Smooth muscle cell (in vitro differentiated cells): Measurements from ENCODE around the gene CNNM4. TPM values are rescaled to one million over a fixed set of nuclear protein-coding genes. Genes with fewer than 3 reads are reported as not detected.

Experiments used
- DNase-seq: peaks from one replicate; lab custom pipeline; 2025; ENCODE audit not compliant: unreplicated experiment; lab: John Stamatoyannopoulos, UW
- H2AFZ ChIP-seq: fragments of 200-600 bp; sonication (generic); 2 replicates; pipeline ENCODE4 v1.6.0; 2016; ENCODE audit warnings: antibody characterized with exemption, low read depth, mild to moderate bottlenecking
- H3F3A ChIP-seq: fragments of 200-600 bp; sonication (generic); 2 replicates; pipeline ENCODE4 v1.6.0; 2017; ENCODE audit warnings: antibody characterized with exemption, low read depth
- H3K27ac ChIP-seq: fragments of 200-600 bp; sonication (generic); 2 replicates; pipeline ENCODE4 v1.5.1; 2016; ENCODE audit warnings: low read depth, mild to moderate bottlenecking
- H3K27me3 ChIP-seq: fragments of 200-600 bp; sonication (generic); 2 replicates; pipeline ENCODE4 v1.6.1; 2016; ENCODE audit warnings: low read depth, mild to moderate bottlenecking
- H3K36me3 ChIP-seq: fragments of 200-600 bp; sonication (generic); 2 replicates; pipeline ENCODE4 v1.5.1; 2016; ENCODE audit warnings: low read depth
- H3K4me1 ChIP-seq: fragments of 200-600 bp; sonication (generic); 2 replicates; pipeline ENCODE4 v1.5.1; 2016; ENCODE audit warnings: low read depth
- H3K4me2 ChIP-seq: fragments of 200-600 bp; sonication (generic); 2 replicates; pipeline ENCODE4 v1.6.0; 2016; ENCODE audit warnings: mild to moderate bottlenecking
- H3K4me3 ChIP-seq: fragments of 200-600 bp; sonication (generic); 2 replicates; pipeline ENCODE4 v1.5.1; 2016; ENCODE audit warnings: mild to moderate bottlenecking
- H3K79me2 ChIP-seq: fragments of 200-600 bp; sonication (generic); 2 replicates; pipeline ENCODE4 v1.6.0; 2016; ENCODE audit warnings: low read depth, mild to moderate bottlenecking
- H3K9ac ChIP-seq: fragments of 200-600 bp; sonication (generic); 2 replicates; pipeline ENCODE4 v1.6.0; 2016; ENCODE audit warnings: low read depth
- H3K9me3 ChIP-seq: fragments of 200-600 bp; sonication (generic); replicated peaks from 2 replicates; pipeline ENCODE4 v1.5.1; 2016; ENCODE audit warnings: low read depth
- H4K20me1 ChIP-seq: fragments of 200-600 bp; sonication (generic); 2 replicates; pipeline ENCODE4 v1.6.0; 2016; ENCODE audit warnings: low read depth
- WGBS: methylation state at CpG from one replicate; pipeline ENCODE4 v1.1.7; 2016; ENCODE audit warnings: low lambda C conversion rate; 5-methylcytosine and 5-hydroxymethylcytosine counted together
- polyA plus RNA-seq: library from polyadenylated mRNA; unstranded; fragments of >200 nt; fragmentation: Nextera tagmentation; extraction: Ambion mirVana; gene quantifications from 2 replicates; pipeline ENCODE4 v1.2.1, GENCODE V29; 2016
- total RNA-seq: library from RNA; depleted of rRNA; stranded (reverse); fragments of >200 nt; gene quantifications from 2 replicates; pipeline ENCODE4 v1.2.3, GENCODE V29; 2014
- TF ChIP-seq, protein P1 (sequence below): fragments of 200-600 bp; sonication (generic); IDR thresholded peaks from 2 replicates; pipeline ENCODE4 v1.5.1; 2017; ENCODE audit warnings: borderline replicate concordance, mild to moderate bottlenecking, antibody characterized with exemption; ENCODE audit not compliant: insufficient read depth, poor library complexity, severe bottlenecking

Gene CNNM4
- total and polyA plus RNA-seq, 2 experiments from 2014 or later: 7.2 to 10.1 TPM

DNA sequence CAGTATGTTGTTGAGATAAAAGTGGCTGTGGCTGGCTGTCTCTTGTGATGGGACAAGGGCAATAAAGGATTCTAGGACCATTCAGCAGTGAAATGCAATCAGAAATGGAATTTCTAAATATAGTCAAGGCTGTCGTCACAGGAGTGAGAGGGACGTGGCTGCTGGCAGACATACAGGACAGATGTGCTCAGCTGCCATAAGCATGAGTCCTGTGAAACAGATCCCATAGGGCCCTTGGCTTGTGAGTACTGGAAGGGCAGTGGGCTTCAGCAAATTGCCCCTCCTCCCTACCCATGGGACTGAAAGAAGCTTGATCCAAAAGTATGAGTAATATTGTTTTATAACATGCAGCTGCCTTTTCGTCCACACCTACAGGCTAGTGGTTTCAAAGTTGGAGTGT lies 51.2 kb downstream of the CNNM4 start:
- Histone ChIP-seq H3K4me1 (no peaks in the 10 kb centered on the region), H3F3A (peaks cover 4% of the 10 kb centered on the region), H2AFZ (no peak overlapping the region), H3K27me3 (no peaks in the 10 kb centered on the region), H4K20me1 (no peaks in the 10 kb centered on the region), H3K9ac (no peak overlapping the region), H3K9me3 (no peaks in the 10 kb centered on the region), H3K27ac (no peak overlapping the region), H3K4me3 (no peak overlapping the region), H3K36me3 (no peaks in the 10 kb centered on the region), H3K4me2 (no peak overlapping the region), H3K79me2 (no peaks in the 10 kb centered on the region)
- TF ChIP-seq, protein P1, sequence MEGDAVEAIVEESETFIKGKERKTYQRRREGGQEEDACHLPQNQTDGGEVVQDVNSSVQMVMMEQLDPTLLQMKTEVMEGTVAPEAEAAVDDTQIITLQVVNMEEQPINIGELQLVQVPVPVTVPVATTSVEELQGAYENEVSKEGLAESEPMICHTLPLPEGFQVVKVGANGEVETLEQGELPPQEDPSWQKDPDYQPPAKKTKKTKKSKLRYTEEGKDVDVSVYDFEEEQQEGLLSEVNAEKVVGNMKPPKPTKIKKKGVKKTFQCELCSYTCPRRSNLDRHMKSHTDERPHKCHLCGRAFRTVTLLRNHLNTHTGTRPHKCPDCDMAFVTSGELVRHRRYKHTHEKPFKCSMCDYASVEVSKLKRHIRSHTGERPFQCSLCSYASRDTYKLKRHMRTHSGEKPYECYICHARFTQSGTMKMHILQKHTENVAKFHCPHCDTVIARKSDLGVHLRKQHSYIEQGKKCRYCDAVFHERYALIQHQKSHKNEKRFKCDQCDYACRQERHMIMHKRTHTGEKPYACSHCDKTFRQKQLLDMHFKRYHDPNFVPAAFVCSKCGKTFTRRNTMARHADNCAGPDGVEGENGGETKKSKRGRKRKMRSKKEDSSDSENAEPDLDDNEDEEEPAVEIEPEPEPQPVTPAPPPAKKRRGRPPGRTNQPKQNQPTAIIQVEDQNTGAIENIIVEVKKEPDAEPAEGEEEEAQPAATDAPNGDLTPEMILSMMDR: no peak
- WGBS: 77% methylated on average over 3 of the region's 3 CpGs
- no peak for DNase-seq

DNA sequence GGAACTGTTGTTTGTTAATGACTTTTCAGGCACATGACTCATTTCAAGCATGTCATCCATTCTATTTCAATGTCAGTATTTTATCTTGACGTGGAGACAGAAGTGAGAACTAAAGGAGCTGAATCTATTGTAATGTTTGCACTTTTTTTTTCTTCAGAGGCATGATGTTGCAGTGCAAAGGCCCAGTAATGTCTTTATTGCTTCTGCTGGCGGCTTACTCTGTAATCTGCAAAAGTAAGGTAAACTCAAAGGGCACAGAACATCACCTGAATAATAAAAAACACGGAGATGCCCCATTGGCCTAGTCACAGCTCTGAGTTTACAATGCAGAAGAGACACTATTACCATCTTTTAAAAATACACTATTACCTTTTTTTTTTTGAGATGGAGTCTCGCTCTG lies 53.0 kb downstream of the CNNM4 start:
- H4K20me1 ChIP-seq: peaks cover 15% of the 10 kb centered on the region
- H2AFZ ChIP-seq: no peak overlapping the region
- no peak overlapping the region for H3K27ac ChIP-seq
- H3K36me3 ChIP-seq: no peaks in the 10 kb centered on the region
- H3K4me3 ChIP-seq: no peak overlapping the region
- peaks cover 3% of the 10 kb centered on the region for H3K27me3 ChIP-seq
- no peaks in the 10 kb centered on the region for H3K9me3 ChIP-seq
- TF ChIP-seq, protein P1: no peak
- 96% methylated on average over 4 of the region's 4 CpGs for WGBS
- no peak overlapping the region for H3K4me2 ChIP-seq
- peaks cover 4% of the 10 kb centered on the region for H3F3A ChIP-seq
- no peaks in the 10 kb centered on the region for H3K79me2 ChIP-seq
- H3K4me1 ChIP-seq: peaks cover 11% of the 10 kb centered on the region
- DNase-seq: no peak
- no peak overlapping the region for H3K9ac ChIP-seq

DNA sequence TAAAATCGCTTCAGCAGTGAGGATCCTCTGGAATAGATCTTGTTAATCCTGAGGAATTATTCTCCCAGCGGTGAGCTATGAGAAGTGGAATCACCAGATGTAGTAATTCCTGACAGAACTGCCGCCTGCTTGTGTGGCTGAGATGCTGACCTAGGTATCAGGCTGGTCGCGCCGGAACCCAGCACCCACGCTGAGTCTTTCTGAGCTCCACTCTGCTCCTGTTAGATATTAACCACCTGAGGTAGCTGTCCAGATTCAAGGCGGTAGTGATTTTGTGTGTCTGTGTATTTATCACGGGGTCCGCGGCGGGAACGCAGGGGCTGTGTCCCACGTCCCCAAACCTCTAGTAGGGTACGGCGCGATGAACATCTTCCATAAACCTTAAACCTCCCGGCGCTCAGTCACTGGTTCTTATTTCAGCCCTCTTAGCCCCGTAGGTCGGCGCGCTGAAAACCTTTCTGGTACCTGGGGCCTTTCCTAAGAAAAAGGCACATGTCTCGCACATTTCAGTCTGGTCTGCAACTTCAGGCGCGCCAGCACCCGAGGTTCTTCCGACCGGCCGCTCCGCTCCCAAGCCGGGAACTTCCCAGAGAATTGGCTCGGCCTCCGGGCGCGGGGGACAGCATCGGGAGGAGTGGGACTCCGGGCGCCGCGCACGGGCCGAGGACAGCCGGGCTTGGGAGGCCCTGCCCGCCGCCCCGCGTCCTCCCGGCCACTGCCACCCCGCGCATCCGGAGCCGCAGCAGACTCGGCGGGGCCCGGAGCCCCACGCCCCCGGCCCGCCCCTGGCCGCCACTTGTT lies 54.8 kb downstream of the CNNM4 start:
- Histone ChIP-seq H3K79me2 (no peaks in the 10 kb centered on the region), H3F3A (peaks cover 4% of the 10 kb centered on the region), H2AFZ (peak overlapping the region; percentile 87), H3K9ac (peak overlapping the region; percentile 36), H3K4me1 (peaks cover 11% of the 10 kb centered on the region), H3K36me3 (no peaks in the 10 kb centered on the region), H3K9me3 (no peaks in the 10 kb centered on the region), H3K27ac (peak overlapping the region; percentile 14), H3K4me3 (peak overlapping the region; percentile 75), H4K20me1 (peaks cover 23% of the 10 kb centered on the region), H3K4me2 (peak overlapping the region; percentile 95), H3K27me3 (peaks cover 3% of the 10 kb centered on the region)
- TF ChIP-seq, protein P1: no peak
- 2% methylated on average over 39 of the region's 60 CpGs for WGBS
- no peak for DNase-seq
